HepG2 (cell line): ENCODE measurements around the gene UBXN1. TPM values are rescaled to one million over a fixed set of nuclear protein-coding genes. Genes with fewer than 3 reads are reported as not detected.

Source experiments
- ARID4A ChIP-seq: sonication (generic); formaldehyde crosslinking; IDR thresholded peaks from 2 replicates; pipeline ENCODE4 v1.5.0; 2020; ENCODE audit warnings: mild to moderate bottlenecking, missing genetic modification reagents, borderline replicate concordance
- CENPX ChIP-seq: sonication (generic); formaldehyde crosslinking; IDR thresholded peaks from 2 replicates; pipeline ENCODE4 v1.9.0; 2021; ENCODE audit warnings: mild to moderate bottlenecking, missing genetic modification reagents, moderate library complexity
- PRDM10 ChIP-seq: sonication (generic); formaldehyde crosslinking; IDR thresholded peaks from 2 replicates; pipeline ENCODE4 v1.4.0; 2020; ENCODE audit warnings: low read depth, missing genetic modification reagents
- PTBP1 ChIP-seq: fragments of 200-400 bp; formaldehyde crosslinking; IDR thresholded peaks from 2 replicates; pipeline ENCODE4 v1.6.1; 2018; ENCODE audit warnings: low read length, low read depth; ENCODE audit not compliant: poor library complexity, severe bottlenecking
- RBAK ChIP-seq: sonication (generic); formaldehyde crosslinking; IDR thresholded peaks from 2 replicates; pipeline ENCODE4 v1.5.1; 2020; ENCODE audit warnings: mild to moderate bottlenecking, missing genetic modification reagents
- RFX3 ChIP-seq: IDR thresholded peaks from 2 replicates; pipeline ENCODE4 v1.6.1; 2016; ENCODE audit warnings: missing biosample characterization, missing genetic modification reagents
- SNAI1 ChIP-seq: sonication (generic); formaldehyde crosslinking; IDR thresholded peaks from 2 replicates; pipeline ENCODE4 v1.5.0; 2020; ENCODE audit warnings: mild to moderate bottlenecking, missing genetic modification reagents, borderline replicate concordance
- SNAPC4 ChIP-seq: sonication (generic); formaldehyde crosslinking; IDR thresholded peaks from 2 replicates; pipeline ENCODE4 v1.4.0; 2020; ENCODE audit warnings: mild to moderate bottlenecking, missing genetic modification reagents
- TOE1 ChIP-seq: sonication (generic); formaldehyde crosslinking; IDR thresholded peaks from 2 replicates; pipeline ENCODE4 v1.4.0; 2020; ENCODE audit warnings: mild to moderate bottlenecking, missing genetic modification reagents
- WIZ ChIP-seq: sonication (generic); formaldehyde crosslinking; IDR thresholded peaks from 2 replicates; pipeline ENCODE4 v1.5.1; 2020; ENCODE audit warnings: mild to moderate bottlenecking, missing genetic modification reagents
- ZNF17 ChIP-seq: sonication (generic); formaldehyde crosslinking; IDR thresholded peaks from 2 replicates; pipeline ENCODE4 v1.5.0; 2020; ENCODE audit warnings: mild to moderate bottlenecking, missing genetic modification reagents
- ZNF333 ChIP-seq: sonication (generic); formaldehyde crosslinking; IDR thresholded peaks from 2 replicates; pipeline ENCODE4 v1.4.0; 2020; ENCODE audit warnings: mild to moderate bottlenecking, missing genetic modification reagents, borderline replicate concordance
- ZNF616 ChIP-seq: sonication (generic); formaldehyde crosslinking; IDR thresholded peaks from 2 replicates; pipeline ENCODE4 v1.5.0; 2020; ENCODE audit warnings: low read depth, mild to moderate bottlenecking, missing genetic modification reagents
- ZNF644 ChIP-seq: IDR thresholded peaks from 2 replicates; pipeline ENCODE4 v1.6.1; 2016; ENCODE audit warnings: low read depth
- ZNF678 ChIP-seq: sonication (generic); formaldehyde crosslinking; IDR thresholded peaks from 2 replicates; pipeline ENCODE4 v1.4.0; 2020; ENCODE audit warnings: mild to moderate bottlenecking, missing genetic modification reagents
- polyA plus RNA-seq, 8 experiments: library from polyadenylated mRNA; depleted of rRNA in 3 of 8; stranded (reverse) in 7 of 8; unstranded in 1 of 8; fragments of >200 nt; fragmentation: Illumina TruSeq in 4 of 8; extraction: Trizol in 4 of 8; gene quantifications; 2 replicates each; pipeline versions ENCODE4 v1.2.1 to v1.2.3, GENCODE V29; 2011 to 2016; ENCODE audit warnings: low read depth in 4 of 8, missing spikeins in 1 of 8, mixed read lengths in 1 of 8; ENCODE audit not compliant: insufficient read depth in 1 of 8
- total RNA-seq, 5 experiments: library from RNA; depleted of rRNA; stranded (reverse); fragments of >200 nt; fragmentation: Illumina TruSeq; extraction: Trizol; gene quantifications; 2 replicates each; pipeline ENCODE4 v1.2.3, GENCODE V29; 2016; ENCODE audit warnings: low read depth in 1 of 5

The UBXN1 gene
- total and polyA plus RNA-seq, 2 of the 13 experiments (the other 11 are each of a cell fraction or from before 2014, with no cell fraction given) = 47.5 to 52.4 TPM

GRCh38 chr11:62671608-62672389 is 7.1 kb downstream of the UBXN1 start, which contains the start of the genes LBHD1 and UQCC3 (continued):
- TF ChIP-seq ARID4A (peak; percentile 90; the same call in 1 of the 2 replicates), CENPX (CRISPR knock-in tag) (no peak), ZNF333 (CRISPR knock-in tag) (no peak; the same call in 1 of the 2 replicates), ZNF17 (0 out of 2 replicates have a peak, but pooled peaks have one; percentile 69), RBAK (CRISPR knock-in tag) (no peak), TOE1 (peak; percentile 26; the same call in 1 of the 2 replicates), ZNF616 (CRISPR knock-in tag) (no peak), ZNF644 (no peak), SNAI1 (CRISPR knock-in tag) (0 out of 2 replicates have a peak, but pooled peaks have one; percentile 6), SNAPC4 (0 out of 2 replicates have a peak, but pooled peaks have one; percentile 80), WIZ (CRISPR knock-in tag) (peak; percentile 84), ZNF678 (CRISPR knock-in tag) (no peak), RFX3 (CRISPR knock-in tag) (no peak), PRDM10 (CRISPR knock-in tag) (peak; percentile 14; the same call in 1 of the 2 replicates), PTBP1 (peak; percentile 24)
